ENCODE measurements around the gene ME3. TPM values are rescaled to one million over a fixed set of nuclear protein-coding genes. Genes with fewer than 3 reads are reported as not detected.

ME3 gene
- total RNA-seq, 1 donor from 2014 or later = 1.3 TPM

DNA sequence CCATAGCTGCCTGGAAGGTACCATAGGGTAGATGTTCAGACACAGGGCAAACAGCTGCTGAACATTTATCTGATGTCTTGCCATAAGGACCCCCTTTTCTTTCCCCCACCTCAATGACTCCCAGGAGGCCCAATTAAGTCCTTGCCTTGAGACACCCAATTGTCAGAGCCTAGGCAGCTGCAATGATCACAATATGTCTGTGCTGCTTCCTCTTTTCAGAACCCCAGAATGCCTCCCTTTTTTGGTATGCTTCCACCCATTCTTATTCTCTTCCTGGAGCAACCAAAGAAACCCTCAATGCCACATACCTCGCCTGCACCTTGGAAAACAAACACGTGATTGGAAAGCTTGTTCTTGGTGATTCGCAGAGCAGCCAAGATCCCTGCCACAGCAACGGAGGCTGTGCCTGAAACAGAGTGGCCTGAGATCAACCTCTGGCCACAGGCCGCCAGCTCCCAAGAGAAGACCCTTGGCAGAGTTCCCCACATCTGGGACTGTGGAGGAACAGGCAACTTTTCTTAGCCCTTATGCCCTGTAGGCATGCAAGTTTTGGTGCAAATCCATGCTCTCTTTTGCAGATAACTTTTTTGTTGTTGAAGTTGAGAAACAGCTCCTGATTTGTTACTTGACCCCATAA lies 222.3 kb downstream of the ME3 start:
- Mint-ChIP-seq H3K4me3 (no peak overlapping the region), H3K27ac (no peak overlapping the region), H3K27me3 (no peaks in the 10 kb centered on the region), H3K36me3 (ENCODE audit: low read depth) (no peaks in the 10 kb centered on the region), H3K4me1 (no peaks in the 10 kb centered on the region), H3K9me3 (no peaks in the 10 kb centered on the region)
- ChIA-PET POLR2A (no interaction called here), CTCF (no interaction called here)
- no peak for DNase-seq
- no peak for ATAC-seq (ENCODE audit: low read depth)
- intact Hi-C loops (cut with micrococcal nuclease) = no loop called here
- no peak for TF ChIP-seq CTCF (IDR thresholded peaks at IDR 0.05)

DNA sequence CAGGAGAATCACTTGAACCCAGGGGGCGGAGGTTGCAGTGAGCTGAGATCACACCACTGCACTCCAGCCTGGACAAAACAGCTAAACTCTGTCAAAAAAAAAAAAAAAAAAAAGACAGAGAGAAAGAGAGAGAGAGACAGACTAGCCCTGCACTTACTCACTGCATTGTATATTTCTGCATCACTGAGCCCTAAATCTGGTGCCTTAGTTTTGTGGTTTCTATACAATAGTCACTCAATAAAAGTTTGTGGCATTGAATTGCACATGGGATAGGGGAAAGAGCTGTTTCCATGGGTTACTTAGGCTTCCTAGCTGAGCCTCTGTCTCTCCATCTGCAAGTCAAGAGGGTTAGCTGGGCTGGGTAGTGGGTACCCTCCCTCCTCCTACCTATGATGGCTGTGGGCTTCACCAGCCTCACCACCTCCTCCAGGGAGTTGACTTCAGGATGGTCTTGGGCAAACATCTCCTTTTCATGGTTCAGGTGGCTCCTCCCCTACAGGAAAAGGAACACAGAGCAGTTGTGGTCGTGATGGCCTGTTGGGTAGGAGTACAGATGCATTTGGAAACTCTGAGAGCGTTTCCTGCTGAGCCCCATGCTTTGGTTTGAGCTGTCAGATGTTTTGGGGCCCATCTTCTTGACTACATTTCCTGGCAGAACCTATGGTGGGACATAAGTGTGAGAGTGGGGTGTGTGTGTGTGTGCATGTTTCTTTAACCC lies 224.5 kb downstream of the ME3 start:
- Mint-ChIP-seq H3K4me3 (no peak overlapping the region), H3K4me1 (no peaks in the 10 kb centered on the region), H3K27me3 (no peaks in the 10 kb centered on the region), H3K27ac (no peak overlapping the region), H3K9me3 (no peaks in the 10 kb centered on the region), H3K36me3 (ENCODE audit: low read depth) (no peaks in the 10 kb centered on the region)
- no peak for DNase-seq
- TF ChIP-seq CTCF (IDR thresholded peaks at IDR 0.05) = no peak
- intact Hi-C loops (cut with micrococcal nuclease) = no loop called here
- CTCF ChIA-PET = interaction anchor here (1.5 kb wide), 1 partner anchor 9 kb away, joined by 5 read pairs; no protein-coding TSS in a partner anchor
- POLR2A ChIA-PET = interaction anchor here (0.6 kb wide), 1 partner anchor 378 kb away, joined by 3 read pairs; no protein-coding TSS in a partner anchor
- no peak for ATAC-seq (ENCODE audit: low read depth)

DNA sequence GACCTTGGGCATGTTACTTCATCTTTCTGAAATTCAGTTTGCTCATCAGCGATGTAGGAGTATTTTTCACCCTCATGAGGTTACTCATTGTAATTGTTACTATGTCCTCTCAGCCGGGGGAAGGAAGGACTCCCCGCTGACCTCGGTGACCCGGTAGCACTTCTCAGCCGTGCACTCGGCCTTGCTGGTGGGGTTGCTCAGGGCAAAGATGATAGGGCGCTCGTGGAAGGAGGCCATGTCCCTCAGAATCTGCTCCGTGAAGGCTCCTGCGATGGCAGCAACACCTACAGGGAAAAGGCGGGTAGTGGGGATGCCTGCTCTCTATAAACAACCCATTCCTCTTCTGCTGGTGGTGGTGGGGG lies 225.5 kb downstream of the ME3 start:
- Mint-ChIP-seq H3K27me3 (no peaks in the 10 kb centered on the region), H3K36me3 (ENCODE audit: low read depth) (no peaks in the 10 kb centered on the region), H3K27ac (no peak overlapping the region), H3K4me1 (no peaks in the 10 kb centered on the region), H3K4me3 (no peak overlapping the region), H3K9me3 (no peaks in the 10 kb centered on the region)
- intact Hi-C loops (cut with micrococcal nuclease) = no loop called here
- CTCF ChIA-PET = no interaction called here
- no peak for TF ChIP-seq CTCF (IDR thresholded peaks at IDR 0.05)
- no peak for ATAC-seq (ENCODE audit: low read depth)
- POLR2A ChIA-PET = no interaction called here
- no peak for DNase-seq

GRCh38 chr11:86446163-86446923 lies 226.1 kb downstream of the ME3 start:
- H3K36me3 Mint-ChIP-seq (ENCODE audit: low read depth) = no peaks in the 10 kb centered on the region
- CTCF ChIA-PET = no interaction called here
- ATAC-seq (ENCODE audit: low read depth) (no peak), DNase-seq (no peak)
- H3K9me3 Mint-ChIP-seq = no peaks in the 10 kb centered on the region
- POLR2A ChIA-PET = no interaction called here
- H3K4me1 Mint-ChIP-seq = no peaks in the 10 kb centered on the region
- intact Hi-C loops (cut with micrococcal nuclease) = no loop called here
- no peak overlapping the region for H3K27ac Mint-ChIP-seq
- TF ChIP-seq CTCF (IDR thresholded peaks at IDR 0.05) = no peak
- no peaks in the 10 kb centered on the region for H3K27me3 Mint-ChIP-seq
- no peak overlapping the region for H3K4me3 Mint-ChIP-seq

GRCh38 chr11:86444981-86445380 lies 227.4 kb downstream of the ME3 start:
- intact Hi-C loops (cut with micrococcal nuclease) = no loop called here
- H3K27ac Mint-ChIP-seq = no peak overlapping the region
- CTCF ChIA-PET = no interaction called here

More at GRCh38 chr11:86444981-86445380, 227.4 kb downstream of the ME3 start:
- POLR2A ChIA-PET = no interaction called here
- Mint-ChIP-seq H3K4me3 (no peak overlapping the region), H3K27me3 (no peaks in the 10 kb centered on the region), H3K4me1 (no peaks in the 10 kb centered on the region), H3K9me3 (no peaks in the 10 kb centered on the region), H3K36me3 (ENCODE audit: low read depth) (no peaks in the 10 kb centered on the region)
- ATAC-seq (ENCODE audit: low read depth) (no peak), DNase-seq (no peak)
- TF ChIP-seq CTCF (IDR thresholded peaks at IDR 0.05) = no peak

Data from activated B cell treated with CpG ODN at 0.5 μM for 24 hours (primary cell).